CD4-positive, alpha-beta T cell treated with Interleukin-2 at 100 ng/mL for 4 hours (primary cell): Measurements from ENCODE around the gene LONP2.
"Not testable (repeated sequence)": the region's sequence is repeated elsewhere in the genome, so short reads cannot be mapped to it uniquely, and the experiment has no call there.

ENCODE experiments used
- DNase-seq: peaks from one replicate; pipeline ENCODE4 v3.0.0-alpha.2; 2020; ENCODE audit warnings: low spot score

The LONP2 gene

GRCh38 chr16:48334325-48334724, 90.2 kb downstream of the LONP2 start:
- no peak for DNase-seq

DNA sequence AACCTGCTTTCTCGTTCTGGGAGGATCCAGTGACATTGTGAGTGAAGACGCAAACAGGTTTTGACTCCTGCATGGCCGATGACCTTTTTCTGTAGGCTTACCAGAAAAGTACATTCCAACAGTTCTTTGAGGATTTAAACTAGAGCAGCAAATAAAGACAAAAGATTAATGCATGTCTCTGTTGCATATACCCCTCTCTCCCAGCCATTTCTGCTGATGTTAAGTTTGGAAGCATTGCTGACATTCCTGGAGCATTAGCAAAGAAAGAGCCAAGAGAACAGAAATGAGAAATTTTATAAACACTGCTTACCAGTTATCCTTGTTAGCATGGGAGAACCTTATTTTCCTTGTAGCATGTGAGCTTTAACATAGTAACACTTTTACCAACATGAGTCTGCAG, 91.9 kb downstream of the LONP2 start:
- DNase-seq = no peak

DNA sequence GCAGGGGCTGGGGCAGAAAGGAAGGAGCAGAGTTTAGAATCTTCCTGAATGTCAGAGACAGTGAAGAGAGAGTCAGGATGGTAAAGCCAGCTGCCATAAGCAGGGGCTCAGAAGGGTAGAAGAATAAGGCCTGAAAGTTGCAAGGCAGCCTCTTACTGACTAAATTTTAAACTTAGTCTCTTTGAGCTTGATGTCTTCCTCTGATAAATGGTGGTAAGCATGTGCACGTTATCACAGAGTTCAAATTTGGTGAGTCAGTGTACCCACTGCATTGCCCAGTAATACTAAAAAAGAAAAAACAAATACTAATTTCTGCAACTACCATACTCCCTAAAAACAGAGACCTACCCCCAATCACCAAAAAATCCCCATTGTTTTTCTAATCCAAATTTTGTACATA, 96.0 kb downstream of the LONP2 start:
- DNase-seq = no peak

GRCh38 chr16:48342591-48342990, 98.5 kb downstream of the LONP2 start:
- DNase-seq = no peak

DNA sequence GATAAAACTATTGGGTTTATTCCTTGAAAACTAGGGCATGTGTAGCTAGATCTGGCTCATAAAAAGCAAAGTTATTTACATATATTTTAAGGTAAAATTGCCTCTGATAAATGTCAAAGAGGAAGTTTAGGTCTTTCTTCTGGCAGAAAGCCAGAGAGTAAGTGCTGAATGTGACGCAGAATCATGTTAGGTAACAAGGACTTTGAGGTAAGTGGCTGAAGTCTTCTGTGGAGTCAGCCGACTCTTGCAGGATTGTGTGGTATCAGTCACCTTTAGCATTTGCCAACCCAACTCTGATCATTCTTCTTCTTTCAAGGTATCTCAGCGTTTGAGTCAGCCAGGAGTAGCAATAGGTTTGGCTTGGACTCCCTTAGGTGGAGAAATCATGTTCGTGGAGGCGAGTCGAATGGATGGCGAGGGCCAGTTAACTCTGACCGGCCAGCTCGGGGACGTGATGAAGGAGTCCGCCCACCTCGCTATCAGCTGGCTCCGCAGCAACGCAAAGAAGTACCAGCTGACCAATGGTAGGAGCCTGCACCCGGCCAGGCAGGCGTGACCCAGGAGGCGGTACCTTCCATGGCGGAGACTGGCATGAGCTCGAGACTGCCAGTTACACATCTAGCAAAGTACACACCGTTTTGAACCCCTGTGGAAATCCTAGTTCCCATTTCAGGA, 103.2 kb downstream of the LONP2 start:
- DNase-seq = no peak

- no peak for DNase-seq
These were observed 103.9 kb downstream of the LONP2 start for GRCh38 chr16:48347980-48348379.

DNA sequence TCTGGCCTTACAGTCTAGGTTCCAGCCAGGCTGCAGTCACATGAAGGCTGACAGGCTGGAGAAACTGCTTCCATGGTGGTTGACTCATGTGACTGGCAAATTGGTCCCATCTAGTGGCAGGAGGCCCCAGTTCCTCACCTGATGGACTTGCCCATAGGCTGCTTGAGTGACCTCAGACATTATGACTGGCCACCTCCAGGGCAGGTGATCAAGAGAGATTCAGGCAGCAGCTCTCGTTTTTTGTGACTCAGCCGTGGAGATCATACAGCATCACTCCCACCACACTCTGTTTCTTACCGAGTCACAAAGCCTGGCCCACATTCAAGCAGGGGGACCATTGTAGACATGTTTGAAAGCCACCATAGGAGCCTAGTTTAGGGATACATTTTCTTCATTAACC, 106.6 kb downstream of the LONP2 start:
- DNase-seq = no peak

GRCh38 chr16:48352648-48353390, 108.7 kb downstream of the LONP2 start:
- no peak for DNase-seq

DNA sequence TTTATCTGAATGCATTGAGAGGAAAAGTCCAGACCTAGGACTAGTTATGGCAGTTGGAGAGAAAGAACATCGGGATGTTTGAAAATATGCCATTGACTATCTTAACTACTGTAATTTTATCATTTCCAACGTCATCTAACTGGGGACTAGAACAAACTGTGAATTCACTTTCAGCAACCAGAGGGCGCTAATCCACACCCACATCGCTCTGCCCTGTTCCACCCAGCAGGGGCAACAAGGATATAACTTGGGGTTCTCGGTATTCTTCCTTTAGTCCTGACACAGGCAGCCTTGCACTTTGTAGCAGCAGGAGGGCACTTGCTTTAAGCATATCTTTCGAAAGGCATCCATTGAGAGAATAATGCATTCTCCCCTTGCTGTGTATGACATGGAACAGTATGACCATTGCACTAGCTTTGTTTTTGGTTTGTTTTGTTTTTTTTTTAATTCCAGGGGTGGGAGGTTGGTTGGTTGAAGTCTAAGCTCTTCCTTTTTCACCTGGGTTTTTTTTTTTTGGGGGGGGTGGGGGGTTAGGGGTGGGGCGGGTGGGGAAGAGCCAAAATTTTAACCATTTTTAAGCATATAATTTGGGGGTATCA, 109.6 kb downstream of the LONP2 start:
- peak; percentile 76 for DNase-seq

GRCh38 chr16:48354385-48354784, 110.3 kb downstream of the LONP2 start:
- DNase-seq = not testable (repeated sequence)

- DNase-seq = no peak
These were observed 111.1 kb downstream of the LONP2 start for GRCh38 chr16:48354877-48355855.

- DNase-seq = no peak
These were observed 112.7 kb downstream of the LONP2 start for GRCh38 chr16:48356633-48357376.

DNA sequence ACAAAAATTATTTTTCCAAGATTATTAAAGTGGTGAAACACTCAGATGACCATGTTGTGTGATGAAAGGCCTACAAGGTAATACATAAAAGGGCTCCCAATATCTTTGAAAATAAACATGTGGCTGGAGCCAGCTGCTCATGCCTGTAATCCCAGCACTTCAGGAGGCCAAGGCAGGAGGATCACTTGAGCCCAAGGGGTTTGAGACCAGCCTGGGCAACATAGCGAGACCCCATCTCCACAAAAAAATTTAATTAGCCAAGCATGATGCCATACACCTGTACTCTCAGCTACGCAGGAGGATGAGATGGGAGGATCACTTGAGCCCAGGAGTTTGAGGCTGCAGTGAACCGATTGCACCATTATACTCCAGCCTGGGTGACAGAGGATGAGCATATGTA, 114.3 kb downstream of the LONP2 start:
- no peak for DNase-seq

- no peak for DNase-seq
These were observed 115.9 kb downstream of the LONP2 start for GRCh38 chr16:48359983-48360382.

GRCh38 chr16:48361012-48361411, 116.9 kb downstream of the LONP2 start:
- DNase-seq = no peak

DNA sequence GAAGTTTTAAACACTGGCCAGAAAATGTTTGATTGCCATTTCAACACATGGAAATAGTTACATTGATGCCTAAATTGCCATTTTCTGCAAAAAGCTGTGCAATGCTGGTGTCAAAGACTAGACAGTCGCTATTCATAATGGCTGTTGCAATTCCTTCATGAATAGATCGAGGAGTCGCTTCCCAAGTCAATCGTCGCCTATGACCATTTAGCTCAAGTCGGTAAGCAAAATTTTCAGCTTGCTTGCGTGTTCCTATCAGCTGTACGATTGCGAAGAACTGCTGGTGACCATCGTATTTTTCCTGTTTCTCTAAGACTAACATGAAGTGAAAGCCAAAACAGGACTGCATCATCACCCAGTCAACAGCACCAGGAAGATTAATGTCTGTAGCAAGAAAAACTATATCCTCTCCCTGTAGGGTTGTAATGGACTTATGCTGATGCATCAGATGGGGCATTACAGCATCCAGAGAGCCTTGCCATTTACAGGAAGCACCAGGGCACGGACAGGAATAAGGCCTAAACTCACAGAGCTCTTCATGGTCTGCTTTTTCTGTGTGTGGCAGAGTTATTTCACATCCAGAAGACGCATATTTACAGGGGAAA, 117.5 kb downstream of the LONP2 start:
- no peak for DNase-seq

DNA sequence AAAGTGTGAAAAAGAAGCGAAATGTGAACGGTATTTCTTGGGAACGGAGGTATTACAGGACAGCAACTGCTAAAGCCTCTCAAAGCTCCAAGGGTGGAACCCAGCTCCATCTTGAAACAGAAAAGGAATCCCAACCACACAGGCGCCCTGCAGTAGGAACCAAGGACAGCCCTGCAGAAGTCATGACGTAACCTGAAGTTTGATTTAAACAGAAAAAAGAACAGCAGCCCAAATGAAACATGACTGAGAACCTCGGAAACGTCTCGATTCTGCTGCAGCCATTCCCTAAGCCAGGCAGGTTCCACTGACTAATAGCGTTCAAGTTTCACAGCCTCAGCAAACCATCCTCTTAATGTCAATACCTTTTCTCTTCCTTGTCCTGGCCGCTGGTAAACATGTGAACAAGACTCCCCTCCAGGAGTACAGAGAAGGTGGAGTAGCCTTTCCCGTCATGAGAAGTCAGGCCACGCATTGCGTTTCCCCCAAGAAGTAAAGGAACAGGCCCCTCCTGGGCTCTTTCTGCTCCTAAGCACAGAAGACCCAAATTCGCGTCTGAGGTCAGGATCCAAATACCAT, 121.0 kb downstream of the LONP2 start:
- no peak for DNase-seq

GRCh38 chr16:48365601-48366164, 121.6 kb downstream of the LONP2 start:
- DNase-seq = peak; percentile 66

DNA sequence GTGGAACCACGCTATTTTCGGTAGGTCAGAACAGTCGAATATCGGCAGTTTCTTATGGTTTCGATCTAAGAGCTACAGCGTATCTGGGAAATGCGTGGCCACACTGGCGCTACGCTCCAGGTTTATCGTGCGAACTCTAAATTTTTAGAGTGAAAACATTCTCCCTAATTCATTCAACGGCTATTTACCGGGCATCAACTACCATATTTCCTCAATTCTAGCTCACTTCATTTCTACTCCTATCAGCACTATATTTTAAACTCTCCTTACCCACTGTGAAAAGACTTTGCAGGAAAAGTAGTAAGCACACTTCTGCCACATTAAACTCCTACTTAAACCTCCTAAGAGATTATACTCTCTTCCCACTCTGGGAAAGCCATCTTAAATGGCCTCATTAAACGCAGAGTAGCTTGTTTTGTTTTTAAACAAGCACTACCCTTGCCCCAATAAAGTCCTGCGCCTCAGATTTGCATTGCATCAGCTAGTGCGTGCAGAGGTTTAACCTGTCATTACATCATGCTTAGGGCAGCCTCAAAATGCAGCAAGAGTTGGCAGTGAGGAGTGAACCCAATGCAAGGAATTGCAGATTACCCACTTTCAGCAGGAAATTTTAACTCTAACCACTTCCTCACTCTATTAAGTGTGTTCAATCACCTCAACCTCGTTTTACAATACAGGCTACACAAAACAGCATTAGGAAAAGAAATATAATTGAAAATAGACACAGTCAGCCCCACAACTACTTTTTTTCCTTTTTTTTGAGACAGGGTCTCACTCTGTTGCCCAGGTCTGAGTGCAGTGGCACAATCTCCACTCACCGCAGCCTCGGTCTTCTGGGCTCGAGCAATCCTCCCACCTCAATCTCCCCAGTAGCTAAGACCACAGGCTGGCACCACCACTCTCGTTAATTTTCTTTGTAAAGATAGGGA, 122.3 kb downstream of the LONP2 start:
- peak; percentile 57 for DNase-seq
